ENCODE data around the gene IMPDH1.

- TF ChIP-seq CTCF (IDR thresholded peaks at IDR 0.05) (no peak), EZH2 (IDR thresholded peaks at IDR 0.05; ENCODE audit: borderline replicate concordance, insufficient read depth, low read depth, low read length, poor library complexity, severe bottlenecking) (no peak)
Observed at GRCh38 chr7:128343554-128344430, 66.0 kb downstream of the IMPDH1 start, which contains the start of gene RBM28.

Data from B cell (primary cell).